Activated naive CD8-positive, alpha-beta T cell treated with anti-CD3 and anti-CD28 coated beads, Interleukin-2, amount 50 U/mL, for 24 hours (primary cell): ENCODE measurements around the gene SMIM24.
A peak's percentile ranks its signal among the peaks of the same experiment; 100 is the strongest.

Source experiments
- ATAC-seq: fragments of 150-1000 bp; cut with Tn5 transposase; one replicate; pipeline ENCODE4 v1.10.0; 2021
- DNase-seq: peaks from one replicate; pipeline ENCODE4 v3.0.0; 2021
- H3K27ac Mint-ChIP-seq: one replicate; pipeline ENCODE4 v1.8.0; 2021; ENCODE audit warnings: mild to moderate bottlenecking, mixed read lengths
- H3K27me3 Mint-ChIP-seq: one replicate; pipeline ENCODE4 v1.8.0; 2021; ENCODE audit warnings: mixed read lengths
- H3K36me3 Mint-ChIP-seq: one replicate; pipeline ENCODE4 v1.8.0; 2021; ENCODE audit warnings: low read depth, mixed read lengths
- H3K4me1 Mint-ChIP-seq: one replicate; pipeline ENCODE4 v1.8.0; 2021; ENCODE audit warnings: mixed read lengths
- H3K4me3 Mint-ChIP-seq: one replicate; pipeline ENCODE4 v1.8.0; 2021; ENCODE audit warnings: mild to moderate bottlenecking, moderate library complexity, mixed read lengths
- H3K9me3 Mint-ChIP-seq: one replicate; pipeline ENCODE4 v1.8.0; 2021; ENCODE audit warnings: mixed read lengths

The SMIM24 gene

DNA sequence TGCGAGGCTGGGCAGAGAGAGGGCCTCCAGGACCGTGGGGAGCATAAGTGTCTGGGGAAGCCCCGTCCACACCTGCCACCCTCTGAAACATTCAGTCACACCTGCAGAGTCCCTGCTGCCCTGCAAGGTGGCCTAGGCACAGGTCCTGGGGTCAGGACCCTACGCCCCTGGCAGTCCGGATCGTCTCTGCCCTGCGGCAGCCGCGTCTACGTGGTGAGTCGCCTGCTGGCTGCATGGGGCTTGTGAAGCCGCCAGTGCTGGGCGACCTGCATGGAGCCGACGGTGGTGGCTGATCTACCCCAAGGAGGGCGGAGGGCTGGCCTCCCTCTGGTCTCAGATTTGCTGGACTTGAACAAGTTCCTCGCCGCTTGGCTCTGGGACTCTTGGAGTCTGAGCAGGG lies 38.8 kb upstream of the SMIM24 start:
- Mint-ChIP-seq H3K27me3 (no peaks in the 10 kb centered on the region), H3K36me3 (peaks cover 3% of the 10 kb centered on the region), H3K4me1 (peaks cover 34% of the 10 kb centered on the region), H3K9me3 (no peaks in the 10 kb centered on the region), H3K4me3 (no peak overlapping the region), H3K27ac (no peak overlapping the region)
- DNase-seq (no peak), ATAC-seq (no peak)

DNA sequence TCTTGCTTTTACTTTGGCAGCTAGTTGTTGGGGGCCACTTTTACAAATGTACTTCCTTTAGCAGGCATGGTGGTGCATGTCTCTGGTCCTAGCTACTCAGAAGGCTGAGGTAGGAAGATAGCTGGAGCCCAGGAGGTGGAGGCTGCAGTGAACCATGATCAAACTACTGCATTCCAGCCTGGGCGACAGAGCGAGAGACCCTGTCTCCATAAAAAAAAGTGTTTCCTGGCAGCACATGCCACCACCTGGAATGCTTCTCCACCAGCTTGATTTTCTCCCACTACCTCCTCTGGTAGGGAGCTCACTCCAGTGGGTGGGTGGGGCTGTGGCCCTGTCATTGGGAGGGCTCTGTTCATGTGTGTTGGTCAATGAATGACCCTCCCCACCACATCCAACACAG lies 38.3 kb upstream of the SMIM24 start:
- DNase-seq (no peak), ATAC-seq (no peak)
- H3K27ac Mint-ChIP-seq: no peak overlapping the region
- no peaks in the 10 kb centered on the region for H3K9me3 Mint-ChIP-seq
- peaks cover 3% of the 10 kb centered on the region for H3K36me3 Mint-ChIP-seq
- H3K4me1 Mint-ChIP-seq: peaks cover 35% of the 10 kb centered on the region
- H3K4me3 Mint-ChIP-seq: no peak overlapping the region
- no peaks in the 10 kb centered on the region for H3K27me3 Mint-ChIP-seq

- no peak for DNase-seq
- Mint-ChIP-seq H3K27me3 (no peaks in the 10 kb centered on the region), H3K4me1 (peaks cover 35% of the 10 kb centered on the region), H3K36me3 (peaks cover 3% of the 10 kb centered on the region), H3K27ac (no peak overlapping the region), H3K4me3 (no peak overlapping the region), H3K9me3 (no peaks in the 10 kb centered on the region)
- ATAC-seq: no peak
Measured at GRCh38 chr19:3518255-3518654, 37.9 kb upstream of the SMIM24 start.

GRCh38 chr19:3517638-3518037 lies 37.3 kb upstream of the SMIM24 start:
- ATAC-seq (no peak), DNase-seq (no peak)
- peaks cover 3% of the 10 kb centered on the region for H3K36me3 Mint-ChIP-seq
- peaks cover 35% of the 10 kb centered on the region for H3K4me1 Mint-ChIP-seq
- H3K27me3 Mint-ChIP-seq: no peaks in the 10 kb centered on the region
- no peaks in the 10 kb centered on the region for H3K9me3 Mint-ChIP-seq
- H3K27ac Mint-ChIP-seq: no peak overlapping the region
- H3K4me3 Mint-ChIP-seq: no peak overlapping the region

- peaks cover 3% of the 10 kb centered on the region for H3K36me3 Mint-ChIP-seq
- H3K27ac Mint-ChIP-seq: no peak overlapping the region
- H3K27me3 Mint-ChIP-seq: no peaks in the 10 kb centered on the region
- H3K9me3 Mint-ChIP-seq: no peaks in the 10 kb centered on the region
- H3K4me3 Mint-ChIP-seq: no peak overlapping the region
- DNase-seq (peak; percentile 31), ATAC-seq (peak; percentile 13)
- H3K4me1 Mint-ChIP-seq: peaks cover 40% of the 10 kb centered on the region
Measured at GRCh38 chr19:3516675-3517207, 36.4 kb upstream of the SMIM24 start.

GRCh38 chr19:3515891-3516422 lies 35.6 kb upstream of the SMIM24 start:
- no peaks in the 10 kb centered on the region for H3K36me3 Mint-ChIP-seq
- H3K4me3 Mint-ChIP-seq: no peak overlapping the region
- H3K4me1 Mint-ChIP-seq: peaks cover 41% of the 10 kb centered on the region
- H3K27me3 Mint-ChIP-seq: no peaks in the 10 kb centered on the region
- ATAC-seq: no peak
- no peak for DNase-seq
- H3K27ac Mint-ChIP-seq: no peak overlapping the region
- no peaks in the 10 kb centered on the region for H3K9me3 Mint-ChIP-seq

- Mint-ChIP-seq H3K27ac (no peak overlapping the region), H3K36me3 (no peaks in the 10 kb centered on the region), H3K4me1 (peaks cover 49% of the 10 kb centered on the region), H3K4me3 (no peak overlapping the region), H3K27me3 (no peaks in the 10 kb centered on the region), H3K9me3 (no peaks in the 10 kb centered on the region)
- ATAC-seq (no peak), DNase-seq (no peak)
Measured at GRCh38 chr19:3514930-3515329, 34.6 kb upstream of the SMIM24 start.

- H3K4me1 Mint-ChIP-seq: peaks cover 59% of the 10 kb centered on the region
- H3K27ac Mint-ChIP-seq: no peak overlapping the region
- ATAC-seq (no peak), DNase-seq (no peak)
- H3K27me3 Mint-ChIP-seq: no peaks in the 10 kb centered on the region
- peaks cover 4% of the 10 kb centered on the region for H3K36me3 Mint-ChIP-seq
- no peak overlapping the region for H3K4me3 Mint-ChIP-seq
- H3K9me3 Mint-ChIP-seq: no peaks in the 10 kb centered on the region
Measured at GRCh38 chr19:3513229-3514140, 33.2 kb upstream of the SMIM24 start.

GRCh38 chr19:3512562-3513228 lies 32.4 kb upstream of the SMIM24 start:
- Mint-ChIP-seq H3K4me3 (no peak overlapping the region), H3K4me1 (peaks cover 58% of the 10 kb centered on the region), H3K27ac (no peak overlapping the region), H3K36me3 (peaks cover 7% of the 10 kb centered on the region), H3K9me3 (no peaks in the 10 kb centered on the region), H3K27me3 (no peaks in the 10 kb centered on the region)
- DNase-seq: no peak
- no peak for ATAC-seq

DNA sequence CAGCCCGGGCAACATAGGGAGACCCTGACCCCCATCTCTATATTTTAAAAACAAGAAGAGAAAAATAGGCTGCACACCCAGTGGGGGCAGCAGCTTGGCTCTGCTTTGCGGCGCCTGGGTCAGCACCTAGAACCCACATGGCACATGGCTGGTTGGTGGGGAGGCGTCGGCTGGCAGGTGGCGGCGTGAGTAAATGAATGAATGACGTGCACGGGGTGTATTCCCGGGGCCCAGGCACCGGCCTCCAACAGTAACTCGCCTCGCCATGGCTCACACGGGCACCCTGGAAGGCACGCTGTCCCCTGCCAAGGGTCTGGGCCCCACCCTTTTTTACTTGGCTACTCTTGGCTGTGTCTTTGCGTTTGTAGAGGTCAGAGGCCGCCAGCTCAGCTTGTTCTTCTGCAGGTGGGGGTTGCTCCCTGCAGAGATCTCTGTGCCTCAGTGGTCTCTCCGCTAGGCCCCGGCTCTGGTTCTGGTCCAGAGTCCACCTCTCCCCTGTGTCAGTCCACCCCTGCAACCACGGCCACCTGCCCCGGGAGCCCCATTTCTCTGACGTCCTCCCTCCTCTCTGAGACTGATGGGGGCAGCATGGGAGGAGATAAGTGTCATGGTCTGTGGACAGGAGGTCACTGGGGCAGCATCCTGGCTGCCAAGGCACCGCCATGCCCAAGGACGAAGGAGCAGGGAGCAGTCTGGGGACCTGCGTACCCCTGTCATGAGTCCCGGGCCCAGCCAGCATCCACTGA lies 31.4 kb upstream of the SMIM24 start:
- Mint-ChIP-seq H3K4me3 (no peak overlapping the region), H3K9me3 (no peaks in the 10 kb centered on the region), H3K4me1 (peaks cover 63% of the 10 kb centered on the region), H3K27ac (no peak overlapping the region), H3K27me3 (no peaks in the 10 kb centered on the region), H3K36me3 (peaks cover 7% of the 10 kb centered on the region)
- ATAC-seq: no peak
- no peak for DNase-seq

GRCh38 chr19:3510727-3511126 lies 30.4 kb upstream of the SMIM24 start:
- H3K9me3 Mint-ChIP-seq: no peaks in the 10 kb centered on the region
- H3K27ac Mint-ChIP-seq: no peak overlapping the region
- H3K27me3 Mint-ChIP-seq: no peaks in the 10 kb centered on the region
- DNase-seq (no peak), ATAC-seq (no peak)
- H3K36me3 Mint-ChIP-seq: peaks cover 7% of the 10 kb centered on the region
- peaks cover 56% of the 10 kb centered on the region for H3K4me1 Mint-ChIP-seq
- H3K4me3 Mint-ChIP-seq: no peak overlapping the region

DNA sequence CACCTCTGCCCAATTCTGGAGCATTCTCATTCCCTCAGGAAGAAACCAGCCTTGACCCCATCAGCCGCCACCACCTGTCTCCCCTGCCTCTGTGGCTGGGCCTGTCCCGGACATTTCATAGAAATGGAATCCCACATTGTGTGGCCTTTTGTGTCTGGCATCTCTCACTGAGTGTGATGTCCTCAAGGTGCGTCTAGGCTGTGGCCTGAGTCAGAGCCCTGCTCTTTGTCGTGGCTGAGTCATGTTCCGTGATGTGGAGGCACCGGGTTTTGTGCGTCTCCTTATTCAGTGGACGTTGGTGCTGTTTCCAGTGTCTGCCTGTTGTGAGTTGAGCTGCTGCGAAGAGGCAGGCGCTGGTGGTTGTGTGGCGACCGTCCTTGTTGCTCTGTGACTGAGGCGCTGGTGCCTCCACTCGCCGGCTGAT lies 29.3 kb upstream of the SMIM24 start:
- DNase-seq (peak; percentile 60), ATAC-seq (peak; percentile 57)
- H3K4me1 Mint-ChIP-seq: peaks cover 63% of the 10 kb centered on the region
- H3K9me3 Mint-ChIP-seq: no peaks in the 10 kb centered on the region
- no peaks in the 10 kb centered on the region for H3K27me3 Mint-ChIP-seq
- H3K36me3 Mint-ChIP-seq: peaks cover 7% of the 10 kb centered on the region
- peak overlapping the region; percentile 80 for H3K27ac Mint-ChIP-seq
- peak overlapping the region; percentile 61 for H3K4me3 Mint-ChIP-seq

- DNase-seq (peak; percentile 25), ATAC-seq (no peak)
- Mint-ChIP-seq H3K9me3 (no peaks in the 10 kb centered on the region), H3K27me3 (no peaks in the 10 kb centered on the region), H3K4me1 (peaks cover 58% of the 10 kb centered on the region), H3K27ac (peak overlapping the region; percentile 80), H3K36me3 (peaks cover 7% of the 10 kb centered on the region), H3K4me3 (peak overlapping the region; percentile 61)
Measured at GRCh38 chr19:3508771-3509535, 28.6 kb upstream of the SMIM24 start.
